ENCODE measurements around the gene MSL2.
A peak's percentile ranks its signal among the peaks of the same experiment; 100 is the strongest.
"Not testable (repeated sequence)": the region's sequence is repeated elsewhere in the genome, so short reads cannot be mapped to it uniquely, and the experiment has no call there.

The MSL2 gene

DNA sequence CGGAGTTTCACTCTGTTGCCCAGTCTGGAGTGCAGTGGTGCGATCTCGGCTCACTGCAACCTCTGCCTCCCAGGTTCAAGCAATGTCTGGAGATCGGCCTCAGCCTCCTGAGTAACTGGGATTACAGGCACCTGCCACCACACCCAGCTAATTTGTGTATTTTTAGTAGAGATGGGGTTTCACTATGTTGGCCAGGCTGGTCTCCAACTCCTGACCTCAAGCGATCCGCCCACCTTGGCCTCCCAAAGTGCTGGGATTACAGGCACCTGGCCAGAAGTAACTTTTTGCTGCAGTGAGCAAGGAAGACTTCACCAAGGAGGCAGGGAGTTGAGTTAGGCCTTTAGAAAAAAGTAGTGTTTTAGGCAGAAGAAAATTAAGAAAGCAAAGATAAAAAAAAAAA, 3.9 kb downstream of the MSL2 start:
- not testable (repeated sequence) for DNase-seq (ENCODE audit: low read depth)

DNA sequence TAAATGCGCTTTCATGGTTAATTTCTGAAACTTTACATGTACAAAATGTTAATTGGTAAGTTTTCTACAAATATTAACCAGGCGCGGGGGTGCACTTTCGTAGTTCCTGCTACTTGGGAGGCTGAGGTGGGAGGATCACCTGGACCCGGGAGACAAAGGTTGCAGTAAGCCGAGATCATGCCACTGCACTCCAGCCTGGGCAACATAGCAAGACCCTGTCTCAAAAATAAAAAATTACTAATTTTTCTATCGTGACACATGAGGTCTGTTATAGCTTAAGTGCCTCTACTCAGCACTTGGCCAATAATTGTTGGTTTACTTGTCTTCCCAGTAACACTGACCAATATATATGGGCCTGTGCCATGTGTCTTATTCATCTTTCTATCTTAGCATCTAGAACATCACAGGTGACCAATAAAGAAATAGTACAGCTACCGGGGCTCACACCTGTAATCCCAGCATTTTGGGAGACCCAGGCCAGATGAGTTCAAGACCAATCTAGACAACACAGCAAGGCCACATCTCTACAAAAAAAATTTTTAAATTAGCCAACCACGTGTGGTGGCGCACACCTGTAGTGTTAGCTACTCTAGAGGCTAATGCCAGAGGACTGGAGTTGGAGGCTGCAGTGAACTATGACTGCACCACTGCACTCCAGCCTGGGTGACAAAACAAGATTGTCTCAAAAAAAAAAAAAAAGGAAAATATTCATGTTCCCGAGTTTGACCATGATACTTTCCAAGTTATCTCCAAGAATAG, 6.1 kb downstream of the MSL2 start:
- no peak for DNase-seq (ENCODE audit: low read depth)

DNA sequence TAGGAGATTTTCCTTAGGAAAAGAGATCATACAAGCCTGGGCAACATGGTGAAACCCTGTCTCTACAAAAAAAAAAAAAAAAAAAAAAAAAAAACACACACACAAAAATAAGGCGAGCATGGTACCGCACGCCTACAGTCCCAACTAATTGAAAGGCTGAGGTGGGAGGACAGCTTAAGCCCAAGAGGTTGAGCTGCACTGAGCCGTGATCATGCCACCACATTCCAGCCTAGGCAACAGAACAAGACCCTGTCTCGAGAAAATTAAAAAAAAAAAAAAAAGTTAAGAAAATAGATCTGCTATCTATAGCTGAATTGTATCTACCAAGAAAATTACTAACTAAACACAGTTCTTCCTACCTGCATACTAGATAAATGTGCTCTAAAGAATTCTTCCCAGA, 7.1 kb downstream of the MSL2 start:
- no peak for DNase-seq (ENCODE audit: low read depth)

DNA sequence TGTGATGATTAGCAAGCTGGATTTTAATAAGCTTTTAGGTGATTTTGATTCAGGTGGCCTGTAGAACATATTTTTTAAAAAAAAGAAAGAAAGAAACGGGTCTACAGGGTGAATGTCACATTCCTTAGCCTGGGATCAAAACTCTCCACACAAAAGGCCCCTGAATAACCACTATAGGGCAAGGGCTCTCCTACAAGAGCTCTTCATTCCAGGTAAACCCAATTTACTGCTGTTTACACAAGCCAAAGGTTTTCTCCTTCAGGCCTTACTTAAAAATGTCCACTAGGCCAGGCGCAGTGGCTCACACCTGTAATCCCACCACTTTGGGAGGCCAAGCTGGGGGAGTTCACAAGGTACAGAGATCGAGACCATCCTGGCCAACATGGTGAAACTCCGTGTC, 8.3 kb downstream of the MSL2 start:
- DNase-seq (ENCODE audit: low read depth), result no peak

DNA sequence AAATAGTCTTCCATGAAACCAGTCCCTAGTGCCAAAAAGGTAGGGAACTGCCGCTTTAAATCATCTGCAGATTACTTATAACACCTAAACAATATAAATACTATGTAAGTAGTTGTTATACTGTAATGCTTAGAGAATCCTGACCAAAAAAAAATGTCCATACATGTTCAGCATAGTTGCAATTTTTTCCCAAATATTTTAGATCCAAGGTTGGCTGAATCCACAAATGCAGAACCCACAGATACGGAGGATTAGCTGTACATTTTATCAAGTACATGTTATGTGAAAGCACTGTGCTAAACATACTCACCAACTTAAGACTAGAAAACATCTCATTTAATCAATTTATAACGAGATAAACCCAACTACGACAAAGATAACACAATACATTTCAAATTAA, 9.3 kb downstream of the MSL2 start:
- DNase-seq (ENCODE audit: low read depth), result no peak

DNA sequence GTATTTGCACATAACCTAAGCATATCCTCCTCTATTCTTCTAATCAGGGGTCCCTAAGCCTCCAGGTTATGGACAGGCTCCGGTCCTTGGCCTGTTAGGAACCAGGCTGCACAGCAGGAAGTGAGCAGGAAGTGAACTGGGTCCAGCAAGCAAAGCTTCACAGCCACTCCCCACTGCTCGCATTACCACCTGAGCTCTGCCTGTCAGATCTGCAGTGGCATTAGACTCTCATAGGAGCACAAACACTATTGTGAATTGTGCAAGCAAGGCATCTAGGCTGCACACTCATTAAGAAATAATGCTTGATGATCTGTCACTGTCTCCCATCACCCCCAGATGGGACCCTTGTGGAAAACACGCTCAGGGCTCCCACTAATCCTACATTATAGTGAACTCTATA, 9.8 kb downstream of the MSL2 start:
- no peak for DNase-seq (ENCODE audit: low read depth)

DNA sequence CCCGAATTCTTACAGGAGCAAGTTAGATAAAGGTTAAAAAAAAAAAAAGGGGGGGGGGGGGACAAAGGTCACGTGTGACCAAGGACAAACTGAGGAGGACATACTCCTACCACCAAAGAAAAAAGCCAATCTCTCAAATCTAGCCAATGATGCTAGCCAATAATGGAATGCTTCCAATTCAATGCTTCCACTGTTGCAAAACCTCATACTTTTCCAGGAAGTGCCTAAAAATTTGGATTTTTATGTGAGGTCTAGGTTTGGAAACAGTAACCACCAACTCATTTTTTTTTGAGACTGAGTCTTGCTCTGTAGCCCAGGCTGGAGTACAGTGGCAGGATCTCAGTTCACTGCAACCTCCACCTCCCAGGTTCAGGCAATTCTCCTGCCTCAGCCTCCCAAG, 11.4 kb downstream of the MSL2 start:
- peak; percentile 48 for DNase-seq (ENCODE audit: low read depth)

DNA sequence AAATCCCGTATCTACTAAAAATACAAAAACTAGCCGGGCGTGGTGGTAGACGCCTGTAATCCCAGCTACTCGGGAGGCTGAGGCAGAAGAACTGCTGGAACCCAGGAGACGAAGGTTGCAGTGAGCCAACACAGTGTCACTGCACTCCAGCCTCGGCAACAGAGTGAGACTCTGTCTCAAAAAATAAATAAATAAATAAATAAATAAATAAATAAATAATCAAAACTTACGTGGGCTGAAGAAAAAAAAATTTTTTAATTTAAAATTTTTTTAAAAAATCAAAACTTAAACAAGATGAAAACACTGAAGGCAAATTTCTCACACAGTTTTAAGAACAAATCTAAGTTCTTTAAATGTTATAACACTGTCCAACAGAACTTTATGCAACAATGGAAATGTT, 14.4 kb downstream of the MSL2 start:
- no peak for DNase-seq (ENCODE audit: low read depth)

DNA sequence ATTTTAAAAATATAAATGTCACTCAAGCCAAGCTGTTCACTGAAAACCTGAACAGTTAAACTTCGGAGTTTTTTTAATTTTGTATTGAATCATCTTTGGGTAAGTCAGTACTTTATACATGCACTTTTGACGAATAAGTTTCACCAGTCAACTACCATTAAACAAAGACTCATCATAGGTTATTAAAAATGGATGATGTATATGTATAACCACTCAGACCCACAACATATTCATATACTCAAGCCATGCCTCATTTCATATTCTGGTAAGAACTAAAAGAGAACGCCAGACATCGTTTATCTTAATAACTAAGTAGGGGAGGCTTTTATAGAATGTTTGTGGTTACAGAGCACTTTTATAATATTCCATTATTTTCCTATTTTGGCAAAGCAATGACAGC, 18.3 kb downstream of the MSL2 start:
- no peak for DNase-seq (ENCODE audit: low read depth)

DNA sequence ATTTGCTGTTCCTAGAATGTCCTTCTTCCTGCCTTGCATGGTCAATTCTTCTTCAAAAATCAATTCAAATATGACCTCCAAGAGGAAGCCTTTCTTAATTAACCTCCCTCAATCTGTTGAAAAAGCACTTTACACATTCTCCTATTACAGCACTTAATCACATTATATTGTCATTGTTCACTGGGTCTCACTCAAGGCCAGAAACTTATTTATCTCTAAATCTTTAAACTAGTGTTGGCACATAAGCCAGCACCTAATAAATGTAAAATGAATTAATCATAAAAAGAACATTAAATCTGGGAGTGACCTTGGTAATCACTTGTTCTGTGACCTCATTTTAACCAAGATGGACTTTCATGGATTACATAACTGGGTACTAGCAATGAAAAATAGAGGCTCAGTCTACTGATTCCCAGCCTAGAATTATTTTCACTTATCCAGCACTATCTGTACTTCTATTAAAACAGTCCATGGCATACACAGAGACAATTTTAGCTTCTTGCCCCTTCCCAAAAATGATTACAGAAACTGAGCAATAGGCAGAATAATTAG, 22.1 kb downstream of the MSL2 start:
- no peak for DNase-seq (ENCODE audit: low read depth)

DNA sequence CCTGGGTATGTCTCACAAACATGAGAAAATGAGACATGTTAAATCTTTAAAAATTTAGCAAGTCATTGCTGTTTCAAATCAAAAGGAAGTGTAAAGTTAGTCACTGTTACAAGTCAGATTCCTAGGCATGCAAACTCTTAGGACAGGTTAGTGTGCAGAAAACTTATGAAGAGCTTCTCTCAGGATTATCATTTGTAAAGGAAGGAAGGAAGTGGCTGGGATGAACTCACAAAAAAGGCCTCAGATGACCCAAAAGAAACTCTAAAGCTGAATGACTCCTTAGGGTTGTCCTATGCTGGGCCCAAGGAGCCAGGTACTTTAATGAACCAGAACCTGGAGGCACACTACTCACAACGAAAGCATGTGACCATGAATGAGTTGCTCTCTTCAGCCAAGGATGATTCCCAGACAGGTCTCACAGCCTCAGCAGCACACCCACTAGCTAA, 25.0 kb downstream of the MSL2 start:
- DNase-seq (ENCODE audit: low read depth), result no peak

DNA sequence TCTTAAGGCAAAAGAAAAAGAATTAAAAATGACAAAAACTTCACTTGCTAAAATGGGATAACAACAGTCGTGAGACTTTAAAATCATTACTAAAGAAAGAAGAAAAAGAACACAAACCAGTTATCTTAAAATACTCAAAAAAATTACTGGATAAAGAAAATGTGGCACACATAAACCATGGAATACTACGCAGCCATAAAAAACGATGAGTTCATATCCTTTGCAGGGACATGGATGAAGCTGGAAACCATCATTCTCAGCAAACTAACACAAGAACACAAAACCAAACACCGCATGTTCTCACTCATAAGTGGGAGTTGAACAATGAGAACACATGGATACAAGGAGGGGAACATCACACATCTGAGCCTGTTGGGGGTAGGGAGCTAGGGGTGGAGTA, 27.9 kb downstream of the MSL2 start:
- not testable (repeated sequence) for DNase-seq (ENCODE audit: low read depth)

DNA sequence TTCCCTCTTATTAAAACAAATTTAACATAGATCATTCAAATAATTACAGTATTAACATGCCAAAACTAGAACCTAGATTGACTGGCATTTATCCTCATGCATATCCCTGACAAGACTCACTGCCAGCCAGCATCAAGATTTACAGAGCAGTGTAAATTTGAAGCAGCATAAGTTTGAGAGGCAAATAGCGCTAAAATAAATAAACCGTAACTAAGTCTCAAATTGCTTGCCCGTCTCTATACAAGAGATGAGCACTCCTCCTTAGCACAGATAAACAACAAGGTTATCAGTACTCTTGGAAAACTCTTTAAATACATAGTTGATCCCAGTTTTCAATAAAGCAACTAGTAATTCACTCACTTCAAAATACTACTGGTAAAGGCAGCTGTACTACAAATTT, 29.6 kb downstream of the MSL2 start:
- DNase-seq (ENCODE audit: low read depth), result no peak

DNA sequence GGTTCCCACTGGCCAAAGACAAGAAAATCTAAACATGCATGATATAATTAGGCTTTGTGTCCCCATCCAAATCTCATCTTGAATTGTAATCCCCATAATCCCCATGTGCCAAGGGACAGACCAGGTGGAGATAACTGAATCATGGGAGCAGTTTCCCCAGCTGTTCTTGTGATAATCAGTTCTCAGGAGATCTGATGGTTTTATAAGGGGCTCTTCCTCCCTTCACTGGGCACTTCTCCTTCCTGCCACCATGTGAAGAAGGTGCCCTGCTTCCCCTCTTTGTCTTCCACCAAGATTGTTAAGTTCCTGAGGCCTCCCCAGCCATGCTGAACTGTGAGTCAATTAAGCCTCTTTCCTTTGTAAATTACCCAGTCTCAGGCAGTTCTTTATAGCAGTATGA, 32.5 kb downstream of the MSL2 start:
- not testable (repeated sequence) for DNase-seq (ENCODE audit: low read depth)

DNA sequence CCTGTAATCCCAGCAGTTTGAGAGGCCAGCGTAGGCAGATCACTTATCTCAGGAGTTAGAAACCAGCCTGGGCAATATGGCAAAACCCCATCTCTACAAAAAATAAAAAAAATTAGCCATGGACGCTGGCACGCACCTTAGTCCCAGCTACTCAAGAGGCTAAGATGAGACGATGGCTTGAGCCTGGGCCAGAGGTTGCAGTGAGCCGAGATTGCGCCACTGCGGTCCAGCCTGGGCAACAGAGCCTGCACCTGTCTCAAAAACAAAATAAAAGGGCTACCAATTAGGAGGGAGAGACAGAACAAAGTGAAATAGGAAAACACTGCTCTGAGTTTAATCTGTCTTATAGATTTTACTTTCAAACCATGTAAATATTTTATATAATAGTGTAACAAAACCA, 33.8 kb downstream of the MSL2 start:
- DNase-seq (ENCODE audit: low read depth), result no peak

DNA sequence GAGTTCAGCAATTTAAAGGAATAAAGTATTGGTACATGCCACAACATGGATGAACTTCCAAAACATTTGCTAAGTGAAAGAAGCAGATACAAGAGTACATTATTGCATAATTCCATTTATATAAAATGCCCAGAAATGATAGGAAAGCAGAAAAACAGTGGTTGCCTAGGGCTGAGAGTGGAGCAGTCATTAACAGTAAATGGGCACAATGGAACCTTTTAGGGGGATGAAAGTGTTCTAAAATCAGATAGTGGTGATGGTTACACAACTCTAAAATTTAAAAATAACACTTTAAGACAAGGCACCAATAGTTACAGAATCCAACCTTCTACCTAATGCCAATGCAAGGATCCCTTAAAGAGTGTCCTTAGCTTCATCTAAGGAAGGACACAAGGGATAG, 34.6 kb downstream of the MSL2 start:
- DNase-seq (ENCODE audit: low read depth), result no peak

DNA sequence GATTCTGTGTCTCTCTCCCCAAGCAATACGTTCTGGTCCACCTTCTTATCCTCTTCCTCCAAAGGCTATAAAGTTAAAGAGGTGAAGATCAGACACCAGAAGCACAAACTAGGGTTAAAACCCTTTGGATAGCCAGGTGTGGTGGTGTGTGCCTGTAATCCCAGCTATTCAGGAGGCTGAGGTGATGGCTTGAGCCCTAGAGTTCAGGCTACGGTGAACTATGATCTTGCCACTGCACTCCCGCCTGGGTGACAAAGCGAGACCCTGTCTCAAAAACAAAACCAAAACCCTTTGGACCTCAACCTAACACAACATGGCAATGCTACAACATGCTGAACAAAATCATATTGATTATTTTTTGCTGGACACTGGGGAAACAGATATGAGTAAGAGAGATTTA, 43.2 kb downstream of the MSL2 start:
- no peak for DNase-seq (ENCODE audit: low read depth)

DNA sequence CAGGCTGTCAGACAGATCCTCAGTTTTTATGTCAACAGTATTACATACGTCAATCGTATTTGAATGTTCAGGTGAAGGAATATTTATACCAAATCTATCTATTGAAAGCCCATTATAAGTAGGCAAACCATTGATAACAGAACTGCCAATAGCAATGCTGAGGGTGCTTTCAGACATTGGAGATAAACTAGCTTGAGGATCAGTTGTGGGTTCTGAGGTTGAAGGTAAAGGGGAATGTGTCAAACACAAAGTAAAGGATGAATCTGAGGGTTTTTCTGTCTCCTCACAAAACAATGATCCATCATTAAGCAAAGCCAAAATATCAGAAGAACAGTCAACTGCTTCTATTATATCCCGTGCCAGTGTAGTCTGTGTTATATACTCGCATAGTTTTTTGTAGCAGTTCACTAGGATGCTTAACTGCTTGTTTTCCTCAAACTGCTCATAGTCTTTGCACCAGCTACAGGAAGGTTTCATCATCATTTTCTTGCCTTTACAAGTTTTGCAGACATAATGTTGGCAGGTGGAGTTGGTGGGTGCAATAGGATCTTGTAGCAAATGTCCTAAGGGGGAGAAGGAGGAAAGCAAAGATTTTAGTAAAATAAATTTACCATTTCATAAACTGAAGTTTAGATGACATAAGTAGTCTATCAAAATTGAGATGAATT, 43.8 kb downstream of the MSL2 start:
- DNase-seq (ENCODE audit: low read depth), result no peak

DNA sequence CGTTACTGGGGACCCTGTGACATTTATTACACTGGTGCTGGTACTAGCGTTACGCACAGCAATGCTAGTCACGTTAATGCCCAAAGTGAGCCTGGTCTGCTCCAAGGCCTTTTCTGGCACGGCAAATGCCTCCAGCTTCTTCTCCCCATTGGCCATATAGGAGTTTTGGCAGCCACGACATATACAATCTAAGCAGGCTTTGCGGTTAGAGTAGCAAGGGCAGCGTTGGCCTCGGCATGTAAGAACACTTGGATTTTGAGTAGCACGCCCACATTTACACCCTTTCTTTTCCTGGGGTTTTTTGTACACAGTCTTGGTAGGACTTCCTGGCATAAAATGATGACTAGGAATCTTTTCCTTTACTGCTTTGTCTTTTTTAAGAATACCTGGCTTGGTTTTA, 44.9 kb downstream of the MSL2 start:
- DNase-seq (ENCODE audit: low read depth), result no peak

DNA sequence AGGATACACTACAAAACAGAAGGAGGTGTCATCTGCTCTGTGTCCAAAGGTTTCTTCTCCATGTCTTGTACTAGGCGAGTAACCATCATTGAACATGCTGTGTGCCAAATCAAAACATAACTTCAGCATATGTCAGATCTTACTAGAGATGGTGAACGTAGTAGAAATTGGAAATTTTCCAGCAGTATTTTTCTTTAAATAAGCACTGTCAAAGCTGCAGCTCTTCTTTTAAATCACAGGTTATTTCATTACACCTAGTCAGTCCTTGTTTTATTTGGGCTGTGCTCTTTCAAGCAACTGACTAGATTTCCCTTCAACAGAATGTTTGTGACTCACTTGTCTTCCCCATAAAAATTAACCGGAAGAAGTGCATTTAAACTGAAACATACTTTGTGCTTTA, 46.5 kb downstream of the MSL2 start:
- DNase-seq (ENCODE audit: low read depth), result no peak

DNA sequence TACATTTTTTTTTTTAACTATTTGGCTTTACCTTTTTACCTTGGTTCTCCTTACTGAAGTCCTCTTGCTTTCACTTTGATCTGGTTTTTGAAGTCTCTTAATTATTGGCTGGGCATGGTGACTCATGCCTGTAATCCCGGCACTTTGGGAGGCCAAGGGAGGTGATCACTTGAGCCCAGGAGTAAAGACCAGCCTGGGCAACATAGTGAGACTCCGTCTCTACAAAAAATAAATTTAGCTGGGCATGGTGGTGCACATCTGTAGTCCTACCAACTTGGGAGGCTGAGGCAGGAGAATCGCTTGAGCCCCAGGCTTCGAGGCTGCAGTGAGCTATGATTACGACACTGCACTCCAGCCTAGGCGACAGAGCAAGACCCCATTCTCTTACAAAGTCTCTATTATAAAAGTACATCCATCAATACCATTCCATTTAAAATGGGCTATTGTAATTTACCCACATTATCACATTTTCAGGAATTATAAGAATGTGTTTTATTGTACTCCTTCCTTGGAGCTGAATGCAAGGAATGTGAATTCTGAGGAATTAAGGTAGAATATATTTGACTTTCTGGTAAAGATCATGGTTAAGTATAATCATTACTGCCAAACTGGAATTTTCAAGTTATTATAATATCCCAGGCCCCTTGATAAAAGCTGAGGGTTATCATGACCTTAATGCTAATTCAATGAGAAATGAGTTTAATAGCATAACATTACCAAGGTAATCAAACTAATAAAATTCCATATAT, 49.0 kb downstream of the MSL2 start:
- no peak for DNase-seq (ENCODE audit: low read depth)

DNA sequence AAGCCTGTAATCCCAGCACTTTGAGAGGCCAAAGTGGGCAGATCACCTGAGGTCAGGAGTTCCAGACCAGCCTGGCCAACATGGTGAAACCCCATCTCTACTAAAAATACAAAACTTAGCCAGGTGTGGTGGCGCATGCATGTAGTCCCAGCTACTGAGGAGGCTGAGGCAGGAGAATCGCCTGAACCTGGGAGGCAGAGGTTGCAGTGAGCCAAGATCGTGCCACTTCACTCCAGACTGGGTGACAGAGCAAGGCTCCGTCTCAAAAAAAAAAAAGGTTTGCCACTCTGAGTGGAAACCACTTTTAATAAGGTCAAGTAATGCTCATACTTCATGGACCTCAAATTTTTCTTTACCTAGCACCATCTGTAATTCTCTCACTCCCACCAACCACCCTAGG, 51.7 kb downstream of the MSL2 start:
- DNase-seq (ENCODE audit: low read depth), result not testable (repeated sequence)

DNA sequence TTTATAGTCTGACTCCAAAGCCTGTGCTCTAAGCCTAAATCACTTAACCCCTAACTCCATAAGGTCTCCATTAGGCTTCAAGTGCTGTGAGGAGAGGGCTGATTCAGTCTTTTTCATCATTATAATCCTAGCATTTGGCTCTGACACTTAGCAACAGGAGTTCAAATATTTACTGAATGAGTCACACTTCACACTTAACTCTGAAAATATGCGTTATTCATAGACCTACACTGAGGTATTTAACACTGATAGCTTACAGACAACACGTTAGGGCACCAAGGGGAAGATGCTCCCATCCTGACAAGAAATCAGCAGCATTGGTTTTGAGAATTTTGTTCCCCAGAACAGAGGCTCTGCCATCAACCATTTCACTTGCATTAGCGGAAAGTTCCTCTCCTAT, 53.5 kb downstream of the MSL2 start:
- DNase-seq (ENCODE audit: low read depth), result peak; percentile 50
